Ectodermal cell (in vitro differentiated cells): Measurements from ENCODE around the gene LRRC58. TPM values are rescaled to one million over a fixed set of nuclear protein-coding genes. Genes with fewer than 3 reads are reported as not detected.
A peak's percentile ranks its signal among the peaks of the same experiment; 100 is the strongest.
"Not testable (repeated sequence)": the region's sequence is repeated elsewhere in the genome, so short reads cannot be mapped to it uniquely, and the experiment has no call there.

Source experiments
- H3K27ac ChIP-seq: 2 replicates; pipeline ENCODE4 v1.7.0; 2013; ENCODE audit warnings: mild to moderate bottlenecking, low read depth, low read length; ENCODE audit not compliant: insufficient read depth, poor library complexity, severe bottlenecking
- H3K27me3 ChIP-seq: 2 replicates; pipeline ENCODE4 v1.7.0; 2013; ENCODE audit warnings: mild to moderate bottlenecking, low read length; ENCODE audit not compliant: insufficient read depth, control insufficient read depth, poor library complexity, severe bottlenecking
- H3K36me3 ChIP-seq: one replicate; pipeline ENCODE4 v1.7.0; 2013; ENCODE audit warnings: low read length; ENCODE audit not compliant: control insufficient read depth, insufficient read depth
- H3K4me1 ChIP-seq: one replicate; pipeline ENCODE4 v1.7.0; 2013; ENCODE audit warnings: low read length; ENCODE audit not compliant: control insufficient read depth, insufficient read depth
- H3K4me3 ChIP-seq: 2 replicates; pipeline ENCODE4 v1.7.0; 2013; ENCODE audit warnings: low read depth, low read length, control low read depth; ENCODE audit not compliant: insufficient read depth
- H3K9me3 ChIP-seq: 2 replicates; pipeline ENCODE4 v1.7.0; 2013; ENCODE audit warnings: mild to moderate bottlenecking, low read length, moderate library complexity; ENCODE audit not compliant: control insufficient read depth
- WGBS, 2 experiments: methylation state at CpG; one replicate each; pipeline ENCODE4 v1.1.7; 2013; ENCODE audit warnings: missing lambda C conversion rate in 2 of 2; 5-methylcytosine and 5-hydroxymethylcytosine counted together
- polyA plus RNA-seq, 4 experiments: library from polyadenylated mRNA; stranded (reverse); fragments of 50-300 nt; gene quantifications; one replicate each; pipeline ENCODE4 v1.2.3, GENCODE V29; 2013

LRRC58 gene
- 15.0 TPM for polyA plus RNA-seq (2013, experiment 1 of 4)
- polyA plus RNA-seq (2013, experiment 2 of 4): 17.4 TPM
- 13.4 TPM for polyA plus RNA-seq (2013, experiment 3 of 4)
- polyA plus RNA-seq (2013, experiment 4 of 4): 15.6 TPM

GRCh38 chr3:120348991-120349854 is at the start of gene LRRC58:
TSS of gene LRRC58 (minus strand) at chr3:120349354. CDS start at chr3:120349243, 111 bp downstream.
- no peaks in the 10 kb centered on the region for H3K4me1 ChIP-seq
- H3K27ac ChIP-seq: peak within 1 kb of the TSS; percentile 53
- 0 to 1% methylated on average over 95 of the region's 95 CpGs for WGBS, 2 experiments
- H3K27me3 ChIP-seq: peaks cover 5% of the 10 kb centered on the region
- no peaks in the 10 kb centered on the region for H3K9me3 ChIP-seq
- no peaks in the 10 kb centered on the region for H3K36me3 ChIP-seq
- H3K4me3 ChIP-seq: peak within 1 kb of the TSS; percentile 75

GRCh38 chr3:120396469-120396868 is 47.3 kb upstream of the LRRC58 start:
- Histone ChIP-seq H3K36me3 (peaks cover 32% of the 10 kb centered on the region), H3K27me3 (no peaks in the 10 kb centered on the region), H3K9me3 (no peaks in the 10 kb centered on the region), H3K4me1 (no peaks in the 10 kb centered on the region), H3K4me3 (no peak overlapping the region), H3K27ac (no peak overlapping the region)
- WGBS, 2 experiments: 93 to 94% methylated on average over 8 of the region's 8 CpGs

GRCh38 chr3:120394347-120394746 is 45.2 kb upstream of the LRRC58 start:
- H3K4me3 ChIP-seq: no peak overlapping the region
- no peaks in the 10 kb centered on the region for H3K9me3 ChIP-seq
- WGBS, 2 experiments: 95 to 100% methylated on average over 2 of the region's 2 CpGs
- H3K27ac ChIP-seq: no peak overlapping the region
- H3K4me1 ChIP-seq: no peaks in the 10 kb centered on the region
- H3K27me3 ChIP-seq: no peaks in the 10 kb centered on the region
- H3K36me3 ChIP-seq: peaks cover 20% of the 10 kb centered on the region

- WGBS, 2 experiments: 95% methylated on average over 2 of the region's 2 CpGs
- no peak overlapping the region for H3K27ac ChIP-seq
- H3K4me1 ChIP-seq: no peaks in the 10 kb centered on the region
These were observed 44.6 kb upstream of the LRRC58 start for GRCh38 chr3:120393761-120394160.

GRCh38 chr3:120393243-120393642 is 44.1 kb upstream of the LRRC58 start:
- Histone ChIP-seq H3K9me3 (no peaks in the 10 kb centered on the region), H3K36me3 (peaks cover 12% of the 10 kb centered on the region), H3K27ac (no peak overlapping the region), H3K27me3 (no peaks in the 10 kb centered on the region), H3K4me3 (no peak overlapping the region), H3K4me1 (no peaks in the 10 kb centered on the region)
- WGBS, 2 experiments: 93% methylated on average over 3 to 4 of the region's 4 CpGs

More at GRCh38 chr3:120393761-120394160, 44.6 kb upstream of the LRRC58 start:
- peaks cover 14% of the 10 kb centered on the region for H3K36me3 ChIP-seq
- no peaks in the 10 kb centered on the region for H3K9me3 ChIP-seq
- H3K27me3 ChIP-seq: no peaks in the 10 kb centered on the region
- no peak overlapping the region for H3K4me3 ChIP-seq

- no peaks in the 10 kb centered on the region for H3K36me3 ChIP-seq
- no peak overlapping the region for H3K27ac ChIP-seq
- no peaks in the 10 kb centered on the region for H3K9me3 ChIP-seq
- WGBS, 2 experiments: 91 to 94% methylated on average over 2 of the region's 2 CpGs
- H3K4me3 ChIP-seq: no peak overlapping the region
- H3K4me1 ChIP-seq: no peaks in the 10 kb centered on the region
- H3K27me3 ChIP-seq: no peaks in the 10 kb centered on the region
These were observed 33.8 kb upstream of the LRRC58 start for GRCh38 chr3:120382941-120383447.

GRCh38 chr3:120381503-120381902 is 32.3 kb upstream of the LRRC58 start:
- Histone ChIP-seq H3K36me3 (no peaks in the 10 kb centered on the region), H3K27ac (no peak overlapping the region), H3K4me1 (no peaks in the 10 kb centered on the region), H3K27me3 (no peaks in the 10 kb centered on the region), H3K9me3 (no peaks in the 10 kb centered on the region), H3K4me3 (no peak overlapping the region)
- 91 to 92% methylated on average over 2 of the region's 2 CpGs for WGBS, 2 experiments

- not testable (repeated sequence) for H3K27ac ChIP-seq, H3K4me1 ChIP-seq, H3K4me3 ChIP-seq, H3K9me3 ChIP-seq, H3K27me3 ChIP-seq, H3K36me3 ChIP-seq
- 64 to 77% methylated on average over 3 to 4 of the region's 12 CpGs for WGBS, 2 experiments
These were observed 28.8 kb upstream of the LRRC58 start for GRCh38 chr3:120377948-120378347.

- no peaks in the 10 kb centered on the region for H3K36me3 ChIP-seq
- no peaks in the 10 kb centered on the region for H3K27me3 ChIP-seq
- H3K4me3 ChIP-seq: no peak overlapping the region
- no peaks in the 10 kb centered on the region for H3K4me1 ChIP-seq
- no peaks in the 10 kb centered on the region for H3K9me3 ChIP-seq
- H3K27ac ChIP-seq: no peak overlapping the region
These were observed 21.3 kb upstream of the LRRC58 start for GRCh38 chr3:120370463-120370862.

GRCh38 chr3:120369037-120369467 is 19.9 kb upstream of the LRRC58 start:
- 73 to 81% methylated on average over 2 of the region's 2 CpGs for WGBS, 2 experiments
- Histone ChIP-seq H3K27ac (no peak overlapping the region), H3K27me3 (no peaks in the 10 kb centered on the region), H3K4me1 (no peaks in the 10 kb centered on the region), H3K36me3 (no peaks in the 10 kb centered on the region), H3K9me3 (no peaks in the 10 kb centered on the region), H3K4me3 (no peak overlapping the region)
